HG02870 (cell line): Measurements from ENCODE around the gene F8.
"Not testable (repeated sequence)": the region's sequence is repeated elsewhere in the genome, so short reads cannot be mapped to it uniquely, and the experiment has no call there.

Experiments
- ATAC-seq: cut with Tn5 transposase; IDR thresholded peaks from one replicate; pipeline ENCODE4 v1.9.1; 2021; ENCODE audit warnings: mild to moderate bottlenecking, moderate library complexity; ENCODE audit not compliant: unreplicated experiment

The F8 gene

DNA sequence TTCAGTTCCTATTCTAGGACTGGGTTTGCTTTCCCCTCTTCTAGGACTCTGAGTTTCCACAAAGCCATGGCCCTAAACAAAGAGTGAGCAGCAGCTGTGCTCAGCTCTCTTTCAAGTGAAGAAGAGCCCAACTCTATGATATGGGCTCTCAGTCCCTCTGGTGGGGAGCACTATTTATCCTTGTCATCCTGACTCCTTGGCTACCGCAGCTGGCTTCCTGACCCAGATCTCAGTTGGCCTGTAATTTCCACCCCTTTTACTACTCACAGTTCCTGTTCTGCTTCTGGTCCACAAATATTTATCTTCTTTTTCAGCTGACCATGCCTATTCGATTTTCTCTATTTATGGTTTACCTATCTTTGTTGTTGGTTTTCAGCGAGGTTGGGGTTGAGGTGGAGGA, 33.8 kb downstream of the F8 start:
- no peak for ATAC-seq

DNA sequence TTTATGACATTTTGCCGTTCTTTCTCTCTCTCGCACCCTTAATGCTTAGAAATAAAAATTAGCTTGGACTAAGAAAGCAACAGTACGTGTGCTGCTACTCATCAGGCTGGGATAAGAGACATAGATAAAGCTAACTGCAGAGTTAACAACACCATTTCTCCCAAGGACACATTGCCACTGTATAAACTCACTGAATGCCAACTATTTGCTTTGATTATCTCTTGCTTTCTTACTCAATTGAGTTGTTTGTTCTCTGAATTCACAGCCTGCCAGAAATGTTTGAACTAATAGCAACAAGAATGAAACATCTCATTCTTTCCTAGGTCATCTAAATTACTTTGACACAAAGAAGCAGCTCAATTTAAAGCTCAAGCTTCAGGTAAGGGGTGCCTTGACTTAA, 34.6 kb downstream of the F8 start:
- no peak for ATAC-seq

GRCh38 chrX:154986826-154987575, 35.5 kb downstream of the F8 start:
- ATAC-seq = no peak

DNA sequence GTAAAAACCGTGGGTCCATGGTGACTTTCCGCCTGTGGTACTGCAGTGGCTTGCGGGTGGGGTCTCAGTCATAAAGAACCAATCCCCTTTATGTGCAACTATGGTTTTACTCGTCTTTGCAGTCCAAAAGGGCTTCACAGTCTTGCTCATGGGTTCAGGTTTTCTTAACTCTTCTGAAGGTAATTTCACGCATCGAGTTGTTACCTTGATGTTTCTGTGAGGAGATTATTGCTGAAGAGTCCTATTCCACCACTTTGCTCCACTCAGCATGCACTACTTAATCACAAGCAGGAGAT, 41.5 kb downstream of the F8 start:
- no peak for ATAC-seq

DNA sequence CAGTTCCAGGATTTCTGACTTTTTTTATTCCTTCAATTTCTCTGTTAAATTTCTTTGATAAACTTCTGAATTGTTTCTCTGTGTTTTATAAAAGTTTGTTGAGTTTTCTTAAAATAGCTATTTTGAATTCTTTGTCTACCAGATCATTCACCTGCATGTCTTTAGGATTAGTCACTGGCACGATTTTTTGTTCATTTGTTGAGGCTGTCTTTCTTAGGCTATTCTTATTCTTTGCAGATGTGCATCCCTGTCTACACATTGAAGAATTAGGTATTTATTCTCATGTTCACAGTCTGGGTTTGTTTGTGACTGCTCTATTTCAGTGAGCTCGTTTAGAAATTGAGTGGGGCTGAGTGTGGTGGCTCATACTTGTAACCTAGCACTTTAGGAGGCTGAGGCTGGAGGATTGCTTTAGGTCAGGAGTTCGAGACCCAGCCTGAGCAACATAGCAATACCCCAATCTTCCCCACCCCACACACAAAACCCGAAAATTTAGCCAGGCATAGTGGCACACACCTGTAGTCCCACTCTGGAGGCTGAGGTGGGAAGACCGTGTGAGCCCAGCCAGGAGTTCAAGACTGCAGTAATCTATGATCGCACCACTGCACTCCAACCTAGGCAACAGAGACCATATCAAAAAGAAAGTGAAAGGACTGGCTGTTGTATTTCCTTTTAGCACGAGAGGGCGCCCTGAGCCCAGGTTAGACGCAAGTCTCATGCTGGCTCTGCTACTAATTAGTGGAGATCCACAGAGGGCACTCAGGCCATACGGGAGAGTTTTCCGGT, 42.0 kb downstream of the F8 start:
- ATAC-seq = peak; percentile 98

DNA sequence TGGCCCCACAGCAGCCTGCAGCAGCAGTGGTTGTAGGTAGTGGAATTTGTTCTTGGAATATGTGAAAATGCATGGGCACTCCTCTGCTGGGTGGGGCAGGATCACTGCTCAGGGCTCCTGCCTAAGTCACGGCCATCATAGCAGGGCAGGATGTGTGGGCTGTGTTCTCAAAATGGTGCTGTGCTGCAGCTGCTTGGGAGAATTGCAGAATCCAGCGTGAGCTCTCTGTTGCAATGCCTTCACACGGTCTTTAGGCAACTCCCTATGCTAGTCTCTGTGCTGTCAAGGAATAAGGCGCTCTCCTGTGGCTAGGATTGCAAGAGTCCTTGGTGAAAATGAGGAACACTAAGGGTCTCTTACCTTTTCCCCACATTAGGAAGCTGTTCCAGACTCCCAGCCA, 42.9 kb downstream of the F8 start:
- ATAC-seq = no peak

- ATAC-seq = no peak
Observed at GRCh38 chrX:154968353-154968752, 54.2 kb downstream of the F8 start.

GRCh38 chrX:154967603-154968002, 54.9 kb downstream of the F8 start:
- ATAC-seq = no peak

DNA sequence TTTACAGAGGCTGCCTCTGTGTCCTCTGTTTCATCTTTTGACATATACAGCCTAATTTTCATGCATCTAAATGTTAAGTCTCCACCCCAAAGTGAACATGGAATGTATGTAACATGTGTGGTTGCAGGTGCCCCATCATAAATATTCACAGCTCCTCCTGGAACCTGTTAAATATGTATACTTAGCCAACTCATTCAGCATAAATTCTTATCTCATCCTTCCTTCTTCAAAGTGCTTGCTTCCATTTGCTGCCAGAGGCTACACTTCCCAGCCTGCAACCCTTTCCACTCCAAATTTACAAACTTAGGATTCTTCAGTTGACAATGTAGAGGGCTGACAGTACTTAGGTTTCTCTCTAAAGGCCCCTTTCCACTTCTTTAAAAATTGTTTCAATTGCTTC, 60.6 kb downstream of the F8 start:
- no peak for ATAC-seq

- ATAC-seq = not testable (repeated sequence)
Observed at GRCh38 chrX:154955799-154956198, 66.7 kb downstream of the F8 start.

DNA sequence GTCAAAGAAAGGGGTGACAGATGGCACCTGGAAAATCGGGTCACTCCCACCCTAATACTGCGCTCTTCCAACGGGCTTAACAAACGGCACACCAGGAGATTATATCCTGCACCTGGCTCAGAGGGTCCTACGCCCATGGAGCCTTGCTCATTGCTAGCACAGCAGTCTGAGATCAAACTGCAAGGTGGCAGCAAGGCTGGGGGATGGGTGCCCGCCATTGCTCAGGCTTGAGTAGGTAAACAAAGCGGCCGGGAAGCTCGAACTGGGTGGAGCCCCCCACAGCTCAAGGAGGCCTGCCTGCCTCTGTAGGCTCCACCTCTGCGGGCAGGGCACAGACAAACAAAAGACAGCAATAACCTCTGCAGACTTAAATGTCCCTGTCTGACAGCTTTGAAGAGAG, 83.3 kb downstream of the F8 start:
- not testable (repeated sequence) for ATAC-seq

DNA sequence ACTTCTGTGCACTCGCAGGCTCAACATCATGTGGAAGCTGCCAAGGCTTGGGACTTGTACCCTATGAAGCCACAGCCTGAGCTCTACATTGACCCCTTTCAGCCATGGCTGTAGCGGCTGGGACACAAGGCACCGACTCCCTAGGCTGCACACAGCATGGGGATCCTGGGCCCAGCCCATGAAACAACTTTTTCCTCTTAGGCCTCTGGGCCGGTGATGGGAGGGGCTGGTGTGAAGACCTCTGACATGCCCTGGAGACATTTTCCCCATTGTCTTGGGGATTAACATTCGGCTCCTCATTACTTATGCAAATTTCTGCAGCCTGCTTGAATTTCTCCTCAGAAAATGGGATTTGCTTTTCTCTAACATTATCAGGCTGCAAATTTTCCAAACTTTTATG, 97.8 kb downstream of the F8 start:
- not testable (repeated sequence) for ATAC-seq

GRCh38 chrX:154918060-154918483, 104.5 kb downstream of the F8 start:
- peak; percentile 68 for ATAC-seq

DNA sequence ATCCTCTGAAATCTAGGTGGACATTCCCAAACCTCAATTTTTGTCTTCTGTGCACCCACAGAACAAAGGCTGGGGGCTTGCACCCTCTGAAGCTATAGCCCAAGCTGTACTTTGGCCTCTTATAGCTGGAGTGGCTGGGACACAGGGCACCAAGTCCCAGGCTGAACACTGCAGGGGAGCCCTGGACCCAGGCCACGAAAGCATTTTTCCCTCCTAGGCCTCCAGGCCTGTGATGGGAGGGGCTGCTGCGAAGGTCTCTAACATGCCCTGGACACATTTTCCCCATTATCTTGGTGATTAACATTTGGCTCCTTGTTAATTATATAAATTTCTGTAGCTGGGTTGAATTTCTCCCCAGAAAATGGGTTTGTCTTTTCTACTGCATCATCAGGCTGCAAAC, 108.5 kb downstream of the F8 start:
- no peak for ATAC-seq

GRCh38 chrX:154910528-154910927, 112.0 kb downstream of the F8 start:
- ATAC-seq = not testable (repeated sequence)

- ATAC-seq = not testable (repeated sequence)
Observed at GRCh38 chrX:154910048-154910447, 112.5 kb downstream of the F8 start.

DNA sequence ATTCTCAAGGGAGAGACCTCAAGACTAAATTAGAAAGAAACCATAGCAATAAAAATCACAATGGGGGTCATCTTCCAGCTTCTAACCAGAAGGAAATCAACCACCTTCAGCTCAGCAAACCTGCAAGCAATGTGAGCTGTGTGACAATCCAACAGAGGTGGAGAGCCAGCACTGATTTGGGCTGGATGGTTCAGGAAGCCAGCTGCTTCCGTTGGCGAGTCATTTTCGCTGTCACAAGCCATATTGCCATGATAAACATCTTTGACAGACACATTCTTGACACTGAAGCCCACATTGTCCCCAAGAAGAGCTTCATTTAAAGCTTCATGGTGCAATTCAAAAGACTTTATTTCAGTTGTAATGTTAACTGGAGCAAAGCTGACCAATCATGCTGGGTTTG, 113.7 kb downstream of the F8 start:
- ATAC-seq = no peak

DNA sequence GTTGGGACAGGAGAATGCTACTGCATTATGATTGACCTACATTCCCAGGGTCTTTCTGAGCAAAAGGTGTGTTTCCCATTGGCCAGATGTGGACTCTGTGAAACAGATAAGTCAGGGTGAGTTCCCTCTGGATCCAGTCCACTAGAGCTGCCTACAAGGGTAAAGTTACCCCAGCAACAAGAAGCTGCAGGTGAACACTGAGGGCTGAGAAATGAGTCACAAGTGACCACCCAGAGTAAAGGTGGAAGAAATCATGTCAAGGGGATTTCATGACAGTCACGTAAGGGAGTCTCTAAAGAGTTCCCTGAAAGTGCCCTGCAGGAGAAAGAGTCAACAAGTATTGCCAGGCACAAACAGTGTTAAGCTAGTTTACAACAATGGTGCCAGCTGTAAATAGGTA, 120.1 kb downstream of the F8 start:
- ATAC-seq = peak; percentile 45

GRCh38 chrX:154900323-154900722, 122.2 kb downstream of the F8 start:
- ATAC-seq = no peak

DNA sequence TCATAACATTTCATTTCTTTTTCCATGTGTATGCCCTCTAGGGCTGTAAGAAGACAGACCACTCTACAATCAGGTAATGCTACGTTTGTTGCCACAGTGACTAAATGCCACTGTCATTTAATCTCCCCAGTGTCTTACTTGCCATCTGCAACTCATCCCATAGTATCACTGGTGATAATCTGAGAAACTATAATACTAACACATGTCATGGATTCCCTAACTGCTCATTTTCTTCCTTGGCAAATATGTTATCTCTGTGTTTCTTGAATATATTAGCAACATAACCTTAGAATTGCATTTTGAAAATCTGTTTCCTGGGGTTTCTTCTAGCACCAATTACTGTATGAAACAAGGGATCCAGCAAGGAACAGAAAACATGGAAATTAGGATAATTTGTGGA, 130.2 kb downstream of the F8 start:
- ATAC-seq = no peak

- no peak for ATAC-seq
Observed at GRCh38 chrX:154890990-154891639, 131.4 kb downstream of the F8 start.

GRCh38 chrX:154886789-154887221, 135.7 kb downstream of the F8 start:
- ATAC-seq = peak; percentile 41
